Fibroblast of the aortic adventitia (primary cell): Measurements from ENCODE around the gene NEK2. TPM values are rescaled to one million over a fixed set of nuclear protein-coding genes. Genes with fewer than 3 reads are reported as not detected.
A peak's percentile ranks its signal among the peaks of the same experiment; 100 is the strongest.
"Not testable (repeated sequence)": the region's sequence is repeated elsewhere in the genome, so short reads cannot be mapped to it uniquely, and the experiment has no call there.

Experiments
- DNase-seq: peaks from one replicate; pipeline ENCODE4 v3.0.0-alpha.2; 2010; ENCODE audit warnings: low read depth
- H3K4me3 ChIP-seq: 2 replicates; pipeline ENCODE4 v1.5.1; 2011; ENCODE audit warnings: low read depth, mild to moderate bottlenecking, control low read depth, low read length, moderate library complexity
- total RNA-seq: library from RNA; depleted of rRNA; stranded (reverse); fragments of >200 nt; gene quantifications from 2 replicates; pipeline ENCODE4 v1.2.3, GENCODE V29; 2012; ENCODE audit warnings: low replicate concordance
- TF ChIP-seq, protein P1 (sequence below): IDR thresholded peaks from 2 replicates; pipeline ENCODE4 v1.5.1; 2011; ENCODE audit warnings: mild to moderate bottlenecking, low read length, control low read depth, inconsistent platforms; ENCODE audit not compliant: insufficient read depth

Gene NEK2
- total RNA-seq, 1 donor, result 12.4 TPM

DNA sequence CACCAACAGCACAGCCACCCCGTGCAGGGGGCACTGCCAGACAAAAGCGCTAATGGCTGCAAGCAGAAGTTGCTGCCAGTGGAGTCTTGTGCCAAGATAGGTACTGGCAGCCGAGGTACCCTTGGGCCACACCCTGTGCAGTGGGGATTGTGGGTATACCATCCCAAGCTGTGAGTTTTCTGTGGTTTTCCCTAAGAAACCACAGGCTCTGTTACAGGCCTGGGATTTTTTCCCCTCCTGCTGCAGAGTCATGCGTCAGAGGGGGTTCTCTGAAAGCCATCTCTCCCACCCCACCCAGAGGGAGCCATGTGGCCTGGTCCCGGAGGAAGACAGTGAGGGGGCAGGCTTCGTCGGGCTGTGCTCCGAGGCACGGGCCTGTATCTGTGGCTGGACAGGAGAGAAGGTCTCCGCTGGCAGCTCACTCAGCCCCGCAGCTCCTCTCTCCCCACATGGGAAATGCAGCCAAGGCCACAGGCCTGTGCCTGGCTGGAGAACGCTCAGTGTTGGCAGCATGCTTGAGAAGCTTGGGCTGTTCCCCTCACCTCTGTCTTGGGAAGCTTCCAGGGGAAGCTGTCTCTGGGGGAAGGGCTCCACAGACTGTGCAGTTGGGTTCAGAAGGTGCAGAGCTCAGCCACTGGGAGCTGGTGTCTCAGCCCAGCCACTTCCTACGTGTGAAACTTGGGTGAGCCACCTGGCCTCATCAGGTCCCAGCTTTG lies 42.5 kb downstream of the NEK2 start:
- no peak overlapping the region for H3K4me3 ChIP-seq
- DNase-seq, result peak; percentile 60
- TF ChIP-seq, protein P1, sequence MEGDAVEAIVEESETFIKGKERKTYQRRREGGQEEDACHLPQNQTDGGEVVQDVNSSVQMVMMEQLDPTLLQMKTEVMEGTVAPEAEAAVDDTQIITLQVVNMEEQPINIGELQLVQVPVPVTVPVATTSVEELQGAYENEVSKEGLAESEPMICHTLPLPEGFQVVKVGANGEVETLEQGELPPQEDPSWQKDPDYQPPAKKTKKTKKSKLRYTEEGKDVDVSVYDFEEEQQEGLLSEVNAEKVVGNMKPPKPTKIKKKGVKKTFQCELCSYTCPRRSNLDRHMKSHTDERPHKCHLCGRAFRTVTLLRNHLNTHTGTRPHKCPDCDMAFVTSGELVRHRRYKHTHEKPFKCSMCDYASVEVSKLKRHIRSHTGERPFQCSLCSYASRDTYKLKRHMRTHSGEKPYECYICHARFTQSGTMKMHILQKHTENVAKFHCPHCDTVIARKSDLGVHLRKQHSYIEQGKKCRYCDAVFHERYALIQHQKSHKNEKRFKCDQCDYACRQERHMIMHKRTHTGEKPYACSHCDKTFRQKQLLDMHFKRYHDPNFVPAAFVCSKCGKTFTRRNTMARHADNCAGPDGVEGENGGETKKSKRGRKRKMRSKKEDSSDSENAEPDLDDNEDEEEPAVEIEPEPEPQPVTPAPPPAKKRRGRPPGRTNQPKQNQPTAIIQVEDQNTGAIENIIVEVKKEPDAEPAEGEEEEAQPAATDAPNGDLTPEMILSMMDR, result peak; percentile 0

DNA sequence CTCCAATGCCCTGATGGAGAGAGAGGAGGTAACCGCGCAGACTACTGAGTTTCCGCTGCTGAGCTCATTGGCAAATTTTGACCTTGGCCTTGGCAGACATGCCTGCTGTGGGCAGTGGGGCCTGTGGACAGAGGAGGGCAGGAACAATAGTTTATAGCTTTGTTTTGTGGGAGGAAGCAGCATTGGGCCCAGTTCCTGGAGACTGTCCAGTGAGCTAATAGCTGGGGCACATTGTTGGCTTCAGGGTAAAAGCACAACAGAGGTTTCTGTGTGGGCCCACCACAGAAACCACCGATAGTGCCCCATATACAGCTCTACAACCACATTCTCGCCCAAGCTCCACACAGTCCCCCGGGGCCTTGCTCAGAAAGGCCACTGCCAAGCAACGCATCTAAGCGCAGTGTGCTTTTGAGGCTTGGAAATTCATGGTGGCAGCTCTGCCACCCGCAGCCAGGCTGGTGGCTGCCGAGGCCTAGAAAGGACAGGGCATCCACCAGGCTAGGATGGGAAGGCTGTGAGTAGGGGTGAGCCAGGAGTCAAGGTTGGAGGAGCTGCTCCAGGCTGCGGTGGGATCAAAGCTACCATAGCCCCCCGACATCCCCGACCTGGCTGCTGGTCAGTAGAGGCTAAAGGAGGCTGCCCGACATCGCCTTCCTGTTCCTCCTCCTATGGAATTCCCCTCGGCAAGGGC lies 43.2 kb downstream of the NEK2 start:
- TF ChIP-seq, protein P1, result no peak
- no peak for DNase-seq
- no peak overlapping the region for H3K4me3 ChIP-seq

GRCh38 chr1:211631168-211631567 lies 44.3 kb downstream of the NEK2 start:
- TF ChIP-seq, protein P1, result no peak
- H3K4me3 ChIP-seq, result no peak overlapping the region
- no peak for DNase-seq

- no peak overlapping the region for H3K4me3 ChIP-seq
- DNase-seq, result peak; percentile 30
- TF ChIP-seq, protein P1, result no peak
Observed at GRCh38 chr1:211630236-211631081, 45.0 kb downstream of the NEK2 start.

- TF ChIP-seq, protein P1, result no peak
- DNase-seq, result no peak
- H3K4me3 ChIP-seq, result no peak overlapping the region
Observed at GRCh38 chr1:211628417-211628816, 47.0 kb downstream of the NEK2 start.

DNA sequence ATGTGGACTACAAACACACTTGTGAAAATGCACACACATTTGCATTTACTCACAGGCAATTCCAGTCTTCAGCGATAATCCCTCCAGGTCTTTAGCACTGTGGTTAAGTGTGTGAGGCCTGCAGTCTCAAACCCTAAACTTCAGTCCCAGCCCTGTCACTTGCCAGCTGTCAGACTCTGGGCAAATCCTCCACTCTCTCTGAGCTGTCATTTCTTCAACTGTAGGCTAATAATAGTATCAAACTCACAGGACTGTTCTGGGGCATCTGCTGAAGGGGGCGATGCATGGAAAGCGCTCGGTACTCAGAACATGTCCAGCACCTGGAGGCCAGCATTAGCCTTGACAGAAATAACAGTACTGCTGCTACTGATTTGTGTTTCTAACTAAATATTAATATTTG lies 48.2 kb downstream of the NEK2 start:
- TF ChIP-seq, protein P1, result no peak
- DNase-seq, result no peak
- no peak overlapping the region for H3K4me3 ChIP-seq

- DNase-seq, result not testable (repeated sequence)
Observed at GRCh38 chr1:211625866-211626265, 49.6 kb downstream of the NEK2 start.

More at GRCh38 chr1:211625866-211626265, 49.6 kb downstream of the NEK2 start:
- not testable (repeated sequence) for H3K4me3 ChIP-seq
